Measurements from ENCODE around the gene FLAD1.

Gene FLAD1

GRCh38 chr1:155001675-155002463, 18.7 kb downstream of the FLAD1 start:
- H2BK15ac ChIP-seq (replicated peaks; ENCODE audit: low read depth) = no peak overlapping the region
- peak overlapping the region; percentile 68 for H3K4me3 ChIP-seq (ENCODE audit: low read length)
- no peak overlapping the region for H2AK5ac ChIP-seq (ENCODE audit: low read length)
- WGBS (ENCODE audit: extremely low coverage, insufficient coverage, low lambda C conversion rate) = no CpG with 5 or more reads among the region's 38 CpGs
- H3K9ac ChIP-seq (ENCODE audit: low read length) = peak overlapping the region; percentile 63
- no peak overlapping the region for H3K23ac ChIP-seq (ENCODE audit: low read length)
- H3K4me2 ChIP-seq (ENCODE audit: low read length) = peak overlapping the region; percentile 90
- no peak overlapping the region for H4K5ac ChIP-seq (ENCODE audit: low read length)
- DNase-seq = peak; percentile 100
- peaks cover 5% of the 10 kb centered on the region for H3K79me1 ChIP-seq (ENCODE audit: low read length)
- peak overlapping the region; percentile 90 for H3K56ac ChIP-seq (ENCODE audit: low read length)
- no peak overlapping the region for H3K4ac ChIP-seq (ENCODE audit: low read depth, low read length)
- H3K27me3 ChIP-seq (ENCODE audit: insufficient read depth, low read length, poor library complexity) = no peaks in the 10 kb centered on the region
- H3K79me2 ChIP-seq (ENCODE audit: control insufficient read depth, insufficient read depth, low read length) = peaks cover 19% of the 10 kb centered on the region
- H2BK120ac ChIP-seq (ENCODE audit: low read depth, low read length) = no peak overlapping the region
- peak overlapping the region; percentile 53 for H3K18ac ChIP-seq (ENCODE audit: low read length)
- H4K8ac ChIP-seq (ENCODE audit: low read depth, low read length) = no peak overlapping the region
- H3K36me3 ChIP-seq (ENCODE audit: control insufficient read depth, insufficient read depth, low read length) = no peaks in the 10 kb centered on the region
- peak overlapping the region; percentile 69 for H3K27ac ChIP-seq (ENCODE audit: low read depth, low read length)
- H3K4me1 ChIP-seq (ENCODE audit: control insufficient read depth, low read depth, low read length) = peaks cover 10% of the 10 kb centered on the region
- peak overlapping the region; percentile 3 for H2BK5ac ChIP-seq (ENCODE audit: low read length)

- peak within 1 kb of the TSS; percentile 90 for H2BK5ac ChIP-seq (ENCODE audit: low read length)
- peak within 1 kb of the TSS; percentile 97 for H3K9ac ChIP-seq (ENCODE audit: low read length)
- H3K4me1 ChIP-seq (ENCODE audit: control insufficient read depth, low read depth, low read length) = peaks cover 10% of the 10 kb centered on the region
- no peaks in the 10 kb centered on the region for H3K27me3 ChIP-seq (ENCODE audit: insufficient read depth, low read length, poor library complexity)
- H3K79me2 ChIP-seq (ENCODE audit: control insufficient read depth, insufficient read depth, low read length) = peaks cover 21% of the 10 kb centered on the region
- H3K27ac ChIP-seq (ENCODE audit: low read depth, low read length) = peak within 1 kb of the TSS; percentile 69
- H2BK120ac ChIP-seq (ENCODE audit: low read depth, low read length) = peak within 1 kb of the TSS; percentile 56
- peak within 1 kb of the TSS; percentile 75 for H3K4me3 ChIP-seq (ENCODE audit: low read length)
- H2BK15ac ChIP-seq (replicated peaks; ENCODE audit: low read depth) = peak within 1 kb of the TSS; percentile 14
- H4K8ac ChIP-seq (ENCODE audit: low read depth, low read length) = no peak within 1 kb of the TSS
- peak within 1 kb of the TSS; percentile 99 for H3K4me2 ChIP-seq (ENCODE audit: low read length)
- H3K23ac ChIP-seq (ENCODE audit: low read length) = peak within 1 kb of the TSS; percentile 20
- H3K4ac ChIP-seq (ENCODE audit: low read depth, low read length) = peak within 1 kb of the TSS; percentile 76
- H3K36me3 ChIP-seq (ENCODE audit: control insufficient read depth, insufficient read depth, low read length) = no peaks in the 10 kb centered on the region
- no peak for DNase-seq
- peak within 1 kb of the TSS; percentile 99 for H3K56ac ChIP-seq (ENCODE audit: low read length)
- no peak within 1 kb of the TSS for H4K5ac ChIP-seq (ENCODE audit: low read length)
- H2AK5ac ChIP-seq (ENCODE audit: low read length) = no peak within 1 kb of the TSS
- H3K18ac ChIP-seq (ENCODE audit: low read length) = peak within 1 kb of the TSS; percentile 89
- peaks cover 5% of the 10 kb centered on the region for H3K79me1 ChIP-seq (ENCODE audit: low read length)
- WGBS (ENCODE audit: extremely low coverage, insufficient coverage, low lambda C conversion rate) = no CpG with 5 or more reads among the region's 35 CpGs
These were observed 19.5 kb downstream of the FLAD1 start, which contains the start of gene ZBTB7B for GRCh38 chr1:155002464-155003226. Gene ZBTB7B, plus strand, starts transcription at chr1:155002802. Its CDS starts 11,859 bp downstream, at chr1:155014661.

GRCh38 chr1:155003227-155003765, 20.2 kb downstream of the FLAD1 start:
- peak overlapping the region; percentile 97 for H3K9ac ChIP-seq (ENCODE audit: low read length)
- H2BK5ac ChIP-seq (ENCODE audit: low read length) = peak overlapping the region; percentile 90
- peak overlapping the region; percentile 99 for H3K56ac ChIP-seq (ENCODE audit: low read length)
- peak overlapping the region; percentile 89 for H3K18ac ChIP-seq (ENCODE audit: low read length)
- peak overlapping the region; percentile 76 for H3K4ac ChIP-seq (ENCODE audit: low read depth, low read length)
- peak overlapping the region; percentile 20 for H3K23ac ChIP-seq (ENCODE audit: low read length)
- peak overlapping the region; percentile 75 for H3K4me3 ChIP-seq (ENCODE audit: low read length)
- DNase-seq = peak; percentile 63
- H3K4me2 ChIP-seq (ENCODE audit: low read length) = peak overlapping the region; percentile 99
- H2BK120ac ChIP-seq (ENCODE audit: low read depth, low read length) = peak overlapping the region; percentile 56
- no peak overlapping the region for H4K5ac ChIP-seq (ENCODE audit: low read length)
- H3K79me1 ChIP-seq (ENCODE audit: low read length) = peaks cover 5% of the 10 kb centered on the region
- H2AK5ac ChIP-seq (ENCODE audit: low read length) = no peak overlapping the region
- peak overlapping the region; percentile 20 for H3K27ac ChIP-seq (ENCODE audit: low read depth, low read length)
- no peaks in the 10 kb centered on the region for H3K36me3 ChIP-seq (ENCODE audit: control insufficient read depth, insufficient read depth, low read length)
- H3K4me1 ChIP-seq (ENCODE audit: control insufficient read depth, low read depth, low read length) = peaks cover 11% of the 10 kb centered on the region
- no peak overlapping the region for H4K8ac ChIP-seq (ENCODE audit: low read depth, low read length)
- WGBS (ENCODE audit: extremely low coverage, insufficient coverage, low lambda C conversion rate) = no CpG with 5 or more reads among the region's 37 CpGs
- no peaks in the 10 kb centered on the region for H3K27me3 ChIP-seq (ENCODE audit: insufficient read depth, low read length, poor library complexity)
- H2BK15ac ChIP-seq (replicated peaks; ENCODE audit: low read depth) = peak overlapping the region; percentile 14
- peaks cover 21% of the 10 kb centered on the region for H3K79me2 ChIP-seq (ENCODE audit: control insufficient read depth, insufficient read depth, low read length)

- Histone ChIP-seq H3K18ac (ENCODE audit: low read length) (peak overlapping the region; percentile 89), H3K79me2 (ENCODE audit: control insufficient read depth, insufficient read depth, low read length) (peaks cover 21% of the 10 kb centered on the region), H3K56ac (ENCODE audit: low read length) (peak overlapping the region; percentile 99), H2BK15ac (replicated peaks; ENCODE audit: low read depth) (peak overlapping the region; percentile 14), H3K79me1 (ENCODE audit: low read length) (peaks cover 5% of the 10 kb centered on the region), H2AK5ac (ENCODE audit: low read length) (no peak overlapping the region), H3K4me3 (ENCODE audit: low read length) (peak overlapping the region; percentile 75), H2BK120ac (ENCODE audit: low read depth, low read length) (peak overlapping the region; percentile 56), H2BK5ac (ENCODE audit: low read length) (peak overlapping the region; percentile 75), H3K27me3 (ENCODE audit: insufficient read depth, low read length, poor library complexity) (no peaks in the 10 kb centered on the region), H3K23ac (ENCODE audit: low read length) (no peak overlapping the region), H3K4me2 (ENCODE audit: low read length) (peak overlapping the region; percentile 99), H3K27ac (ENCODE audit: low read depth, low read length) (peak overlapping the region; percentile 43), H3K9ac (ENCODE audit: low read length) (peak overlapping the region; percentile 97), H4K8ac (ENCODE audit: low read depth, low read length) (no peak overlapping the region), H3K4me1 (ENCODE audit: control insufficient read depth, low read depth, low read length) (peaks cover 14% of the 10 kb centered on the region), H3K4ac (ENCODE audit: low read depth, low read length) (peak overlapping the region; percentile 76), H4K5ac (ENCODE audit: low read length) (peak overlapping the region; percentile 33), H3K36me3 (ENCODE audit: control insufficient read depth, insufficient read depth, low read length) (no peaks in the 10 kb centered on the region)
- DNase-seq = peak; percentile 72
- WGBS (ENCODE audit: extremely low coverage, insufficient coverage, low lambda C conversion rate) = no CpG with 5 or more reads among the region's 34 CpGs
These were observed 20.7 kb downstream of the FLAD1 start for GRCh38 chr1:155003766-155004351.

GRCh38 chr1:155004352-155005075, 21.4 kb downstream of the FLAD1 start:
- Histone ChIP-seq H2BK15ac (replicated peaks; ENCODE audit: low read depth) (no peak overlapping the region), H3K18ac (ENCODE audit: low read length) (peak overlapping the region; percentile 89), H3K4me1 (ENCODE audit: control insufficient read depth, low read depth, low read length) (peaks cover 15% of the 10 kb centered on the region), H3K36me3 (ENCODE audit: control insufficient read depth, insufficient read depth, low read length) (no peaks in the 10 kb centered on the region), H4K5ac (ENCODE audit: low read length) (peak overlapping the region; percentile 33), H3K79me1 (ENCODE audit: low read length) (peaks cover 5% of the 10 kb centered on the region), H4K8ac (ENCODE audit: low read depth, low read length) (no peak overlapping the region), H3K27ac (ENCODE audit: low read depth, low read length) (peak overlapping the region; percentile 43), H3K4ac (ENCODE audit: low read depth, low read length) (peak overlapping the region; percentile 76), H3K79me2 (ENCODE audit: control insufficient read depth, insufficient read depth, low read length) (peaks cover 21% of the 10 kb centered on the region), H2BK120ac (ENCODE audit: low read depth, low read length) (no peak overlapping the region), H2BK5ac (ENCODE audit: low read length) (peak overlapping the region; percentile 75), H3K27me3 (ENCODE audit: insufficient read depth, low read length, poor library complexity) (no peaks in the 10 kb centered on the region), H3K9ac (ENCODE audit: low read length) (peak overlapping the region; percentile 97), H3K23ac (ENCODE audit: low read length) (peak overlapping the region; percentile 97), H2AK5ac (ENCODE audit: low read length) (peak overlapping the region; percentile 99), H3K56ac (ENCODE audit: low read length) (peak overlapping the region; percentile 99), H3K4me2 (ENCODE audit: low read length) (peak overlapping the region; percentile 51), H3K4me3 (ENCODE audit: low read length) (peak overlapping the region; percentile 41)
- DNase-seq = no peak
- no CpG with 5 or more reads among the region's 5 CpGs for WGBS (ENCODE audit: extremely low coverage, insufficient coverage, low lambda C conversion rate)
